Activated effector memory CD4-positive, alpha-beta T cell treated with anti-CD3 and anti-CD28 coated beads, Interleukin-2, amount 50 U/mL, for 16 hours (primary cell): Measurements from ENCODE around the gene EIF1.

Source experiments
- DNase-seq: peaks from one replicate; pipeline ENCODE4 v3.0.0-alpha.2; 2020

The EIF1 gene

DNA sequence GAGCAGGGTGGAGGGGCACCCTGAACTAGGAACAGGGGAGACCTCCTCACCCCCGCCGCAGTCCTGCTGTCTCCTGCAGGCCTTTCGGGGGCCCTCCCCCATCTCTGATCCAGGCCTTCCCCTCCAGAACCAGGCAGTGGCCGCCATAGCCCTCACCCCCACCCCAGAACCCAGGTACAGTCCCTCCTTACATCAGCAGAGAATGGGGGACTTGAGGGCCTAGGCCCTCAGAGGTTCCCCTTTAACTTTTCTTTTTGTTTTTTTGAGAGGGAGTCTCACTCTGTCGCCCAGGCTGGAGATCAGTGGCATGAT, 50.1 kb downstream of the EIF1 start:
- no peak for DNase-seq

DNA sequence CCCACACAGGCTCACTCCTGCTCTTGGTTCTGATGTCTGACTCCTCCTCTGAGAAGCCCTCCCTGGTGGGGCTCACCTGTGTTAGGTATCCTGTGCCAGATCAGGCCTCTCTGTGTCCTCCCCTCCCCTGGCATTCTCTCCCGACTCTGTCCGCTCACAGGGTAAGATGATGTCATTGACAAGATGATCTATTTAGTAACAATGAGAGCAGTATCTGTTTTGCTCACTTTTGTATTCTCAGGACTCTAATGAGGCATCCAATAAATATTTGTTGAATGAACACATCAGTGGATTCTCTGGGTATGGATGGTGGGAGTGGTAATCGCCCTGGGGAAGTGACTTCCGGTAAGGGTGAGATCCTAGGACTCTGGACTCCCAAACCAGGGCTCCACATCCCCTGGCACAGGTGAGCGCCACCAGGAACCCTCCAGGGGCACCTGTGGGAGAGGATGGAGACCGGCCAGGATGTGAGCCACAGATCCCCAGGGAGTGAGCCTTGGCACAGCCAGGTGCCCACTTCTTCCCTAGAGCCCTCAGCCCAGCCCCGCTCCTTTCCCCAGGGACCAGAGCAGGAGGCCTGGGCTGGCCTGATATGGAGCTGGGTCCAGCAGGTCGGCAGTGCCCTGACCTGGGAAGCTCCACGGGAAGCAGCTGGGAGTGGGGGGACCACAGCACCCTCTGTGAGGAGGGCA, 51.1 kb downstream of the EIF1 start:
- DNase-seq: no peak

GRCh38 chr17:41740506-41740905, 51.8 kb downstream of the EIF1 start:
- no peak for DNase-seq

- no peak for DNase-seq
These were observed 53.0 kb downstream of the EIF1 start for GRCh38 chr17:41741709-41742108.
